ENCODE measurements around the gene PALLD.

The PALLD gene

DNA sequence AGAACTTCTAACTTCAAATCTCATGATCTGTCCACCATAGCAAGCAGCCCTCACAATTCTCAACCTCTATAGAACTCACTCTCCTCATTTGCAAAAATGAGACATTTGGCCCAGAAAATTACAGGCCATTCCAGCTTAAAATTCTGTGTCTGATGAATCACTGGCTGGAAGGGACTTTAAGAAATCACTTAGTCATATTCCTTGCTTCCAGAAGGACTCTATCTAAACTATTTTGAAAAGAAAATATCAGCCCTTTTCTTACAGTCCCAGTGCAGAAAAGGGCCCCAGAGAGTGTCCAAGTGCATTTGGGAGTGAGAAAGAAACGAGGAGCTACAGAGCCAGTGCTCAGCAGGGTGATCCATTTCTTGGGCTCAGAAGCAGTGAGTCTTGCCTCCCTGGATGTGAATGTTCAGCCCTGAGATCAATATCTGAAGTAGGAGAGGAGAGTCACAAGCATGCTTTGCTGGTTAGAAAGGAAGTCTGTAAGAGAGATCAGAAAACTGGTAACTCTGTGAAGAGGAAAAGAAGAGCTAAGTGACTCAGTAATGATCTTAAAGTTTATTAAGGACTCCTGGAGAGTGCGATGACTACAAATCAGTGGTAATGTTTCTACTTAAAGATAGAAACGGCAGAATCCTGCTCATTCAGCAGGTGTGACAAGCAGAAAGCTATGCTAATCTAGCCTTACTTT is 139.8 kb downstream of the PALLD start:
- Histone ChIP-seq H2AFZ (ENCODE audit: low read depth, low read length) (no peak overlapping the region), H3K36me3 (ENCODE audit: insufficient read depth, low read length) (no peaks in the 10 kb centered on the region), H3K4me1 (ENCODE audit: insufficient read depth, low read length) (no peaks in the 10 kb centered on the region), H3K4me3 (ENCODE audit: low read depth in 1 of 2, low read length in 2 of 2) (no peak overlapping the region), H3K27me3 (ENCODE audit: insufficient read depth, low read length, poor library complexity) (no peaks in the 10 kb centered on the region), H3K9ac (ENCODE audit: low read depth, low read length) (no peak overlapping the region), H3K9me3 (ENCODE audit: insufficient read depth, low read length, severe bottlenecking) (no peaks in the 10 kb centered on the region), H3K27ac (ENCODE audit: low read length) (no peak overlapping the region), H4K20me1 (ENCODE audit: insufficient read depth, low read length) (no peaks in the 10 kb centered on the region), H3K79me2 (ENCODE audit: insufficient read depth, low read length) (no peaks in the 10 kb centered on the region), H3K4me2 (ENCODE audit: insufficient read depth, low read length) (no peak overlapping the region)
- ATAC-seq (ENCODE audit: insufficient read depth, low read depth): no peak
- no peak for DNase-seq
- TF ChIP-seq EZH2 (IDR thresholded peaks at IDR 0.05; ENCODE audit: borderline replicate concordance, low read depth, low read length, severe bottlenecking): no peak
- TF ChIP-seq, protein P1, sequence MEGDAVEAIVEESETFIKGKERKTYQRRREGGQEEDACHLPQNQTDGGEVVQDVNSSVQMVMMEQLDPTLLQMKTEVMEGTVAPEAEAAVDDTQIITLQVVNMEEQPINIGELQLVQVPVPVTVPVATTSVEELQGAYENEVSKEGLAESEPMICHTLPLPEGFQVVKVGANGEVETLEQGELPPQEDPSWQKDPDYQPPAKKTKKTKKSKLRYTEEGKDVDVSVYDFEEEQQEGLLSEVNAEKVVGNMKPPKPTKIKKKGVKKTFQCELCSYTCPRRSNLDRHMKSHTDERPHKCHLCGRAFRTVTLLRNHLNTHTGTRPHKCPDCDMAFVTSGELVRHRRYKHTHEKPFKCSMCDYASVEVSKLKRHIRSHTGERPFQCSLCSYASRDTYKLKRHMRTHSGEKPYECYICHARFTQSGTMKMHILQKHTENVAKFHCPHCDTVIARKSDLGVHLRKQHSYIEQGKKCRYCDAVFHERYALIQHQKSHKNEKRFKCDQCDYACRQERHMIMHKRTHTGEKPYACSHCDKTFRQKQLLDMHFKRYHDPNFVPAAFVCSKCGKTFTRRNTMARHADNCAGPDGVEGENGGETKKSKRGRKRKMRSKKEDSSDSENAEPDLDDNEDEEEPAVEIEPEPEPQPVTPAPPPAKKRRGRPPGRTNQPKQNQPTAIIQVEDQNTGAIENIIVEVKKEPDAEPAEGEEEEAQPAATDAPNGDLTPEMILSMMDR (IDR thresholded peaks at IDR 0.05; ENCODE audit: borderline replicate concordance, extremely low read depth, low read length, poor library complexity, severe bottlenecking): no peak

DNA sequence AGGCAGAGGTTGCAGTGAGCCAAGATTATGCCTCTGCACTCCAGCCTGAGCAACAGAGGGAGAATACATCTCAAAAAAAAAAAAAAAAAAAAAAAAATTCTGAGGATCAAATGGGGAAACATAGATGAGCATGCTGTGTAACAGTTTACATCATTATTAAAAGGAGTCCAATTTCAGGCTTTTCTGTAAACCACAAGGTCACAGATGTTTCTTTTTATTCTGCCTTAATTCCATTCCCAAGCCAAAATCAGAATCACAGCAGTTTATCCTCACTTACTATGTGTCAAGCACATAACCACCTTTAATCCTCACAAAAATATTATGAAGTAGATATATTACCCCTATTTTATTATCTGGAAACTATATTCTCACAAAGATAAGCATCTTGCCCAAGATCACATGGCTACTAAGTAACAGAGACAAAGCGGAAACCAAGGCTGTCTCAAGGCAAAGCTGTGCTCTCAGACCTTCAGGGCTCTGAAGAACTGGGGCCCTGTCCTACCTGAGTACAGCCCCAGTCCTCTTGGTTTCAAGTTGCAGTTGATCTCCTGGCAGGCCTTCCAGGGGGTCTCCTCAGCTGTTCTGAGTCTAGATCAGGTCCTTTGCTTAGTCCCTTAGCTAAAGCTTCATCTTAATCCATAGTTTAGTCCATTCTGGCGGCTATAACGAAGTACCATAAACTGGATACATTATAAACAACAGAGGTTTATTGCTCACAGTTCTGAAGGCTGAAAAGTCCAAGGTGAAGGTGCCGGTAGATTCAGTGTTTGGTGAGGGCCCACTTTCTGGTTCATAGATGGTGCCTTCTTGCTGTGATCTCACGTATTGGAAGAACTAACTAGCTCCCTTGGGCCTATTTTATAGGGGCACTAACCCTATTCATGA is 141.3 kb downstream of the PALLD start:
- TF ChIP-seq, protein P1 (IDR thresholded peaks at IDR 0.05; ENCODE audit: borderline replicate concordance, extremely low read depth, low read length, poor library complexity, severe bottlenecking): no peak
- TF ChIP-seq EZH2 (IDR thresholded peaks at IDR 0.05; ENCODE audit: borderline replicate concordance, low read depth, low read length, severe bottlenecking): no peak
- Histone ChIP-seq H2AFZ (ENCODE audit: low read depth, low read length) (no peak overlapping the region), H3K79me2 (ENCODE audit: insufficient read depth, low read length) (no peaks in the 10 kb centered on the region), H3K36me3 (ENCODE audit: insufficient read depth, low read length) (no peaks in the 10 kb centered on the region), H3K4me2 (ENCODE audit: insufficient read depth, low read length) (no peak overlapping the region), H3K4me1 (ENCODE audit: insufficient read depth, low read length) (no peaks in the 10 kb centered on the region), H3K9me3 (ENCODE audit: insufficient read depth, low read length, severe bottlenecking) (no peaks in the 10 kb centered on the region), H3K9ac (ENCODE audit: low read depth, low read length) (no peak overlapping the region), H3K4me3 (ENCODE audit: low read depth in 1 of 2, low read length in 2 of 2) (no peak overlapping the region), H3K27me3 (ENCODE audit: insufficient read depth, low read length, poor library complexity) (no peaks in the 10 kb centered on the region), H3K27ac (ENCODE audit: low read length) (no peak overlapping the region), H4K20me1 (ENCODE audit: insufficient read depth, low read length) (no peaks in the 10 kb centered on the region)
- no peak for DNase-seq
- no peak for ATAC-seq (ENCODE audit: insufficient read depth, low read depth)

DNA sequence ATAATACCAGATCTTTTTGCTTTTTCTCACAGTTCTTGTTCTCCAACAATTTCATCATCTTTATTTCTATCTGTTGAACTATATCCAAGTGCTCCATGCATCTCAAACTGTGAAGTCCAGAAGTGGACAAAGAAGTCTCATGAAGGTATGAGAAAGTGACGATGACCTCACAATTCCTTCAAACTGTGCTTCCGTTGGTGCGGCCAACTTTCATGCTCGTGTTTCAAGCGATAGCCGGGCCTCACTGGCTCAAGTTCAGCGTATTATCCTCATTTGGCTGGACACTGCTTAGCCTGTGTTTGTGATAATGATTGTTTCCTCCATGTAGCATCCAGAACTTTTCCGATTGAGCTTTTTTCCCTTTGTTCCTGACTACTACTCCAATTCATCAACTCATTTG is 143.1 kb downstream of the PALLD start:
- no peak for DNase-seq
- Histone ChIP-seq H3K27ac (ENCODE audit: low read length) (no peak overlapping the region), H3K27me3 (ENCODE audit: insufficient read depth, low read length, poor library complexity) (no peaks in the 10 kb centered on the region), H3K36me3 (ENCODE audit: insufficient read depth, low read length) (no peaks in the 10 kb centered on the region), H3K79me2 (ENCODE audit: insufficient read depth, low read length) (no peaks in the 10 kb centered on the region), H3K9me3 (ENCODE audit: insufficient read depth, low read length, severe bottlenecking) (no peaks in the 10 kb centered on the region), H3K9ac (ENCODE audit: low read depth, low read length) (no peak overlapping the region), H3K4me3 (ENCODE audit: low read depth in 1 of 2, low read length in 2 of 2) (no peak overlapping the region), H3K4me2 (ENCODE audit: insufficient read depth, low read length) (no peak overlapping the region), H3K4me1 (ENCODE audit: insufficient read depth, low read length) (no peaks in the 10 kb centered on the region), H4K20me1 (ENCODE audit: insufficient read depth, low read length) (no peaks in the 10 kb centered on the region), H2AFZ (ENCODE audit: low read depth, low read length) (no peak overlapping the region)
- TF ChIP-seq, protein P1 (IDR thresholded peaks at IDR 0.05; ENCODE audit: borderline replicate concordance, extremely low read depth, low read length, poor library complexity, severe bottlenecking): no peak
- no peak for TF ChIP-seq EZH2 (IDR thresholded peaks at IDR 0.05; ENCODE audit: borderline replicate concordance, low read depth, low read length, severe bottlenecking)
- no peak for ATAC-seq (ENCODE audit: insufficient read depth, low read depth)
